ENCODE measurements around the gene ATAD1.

DNA sequence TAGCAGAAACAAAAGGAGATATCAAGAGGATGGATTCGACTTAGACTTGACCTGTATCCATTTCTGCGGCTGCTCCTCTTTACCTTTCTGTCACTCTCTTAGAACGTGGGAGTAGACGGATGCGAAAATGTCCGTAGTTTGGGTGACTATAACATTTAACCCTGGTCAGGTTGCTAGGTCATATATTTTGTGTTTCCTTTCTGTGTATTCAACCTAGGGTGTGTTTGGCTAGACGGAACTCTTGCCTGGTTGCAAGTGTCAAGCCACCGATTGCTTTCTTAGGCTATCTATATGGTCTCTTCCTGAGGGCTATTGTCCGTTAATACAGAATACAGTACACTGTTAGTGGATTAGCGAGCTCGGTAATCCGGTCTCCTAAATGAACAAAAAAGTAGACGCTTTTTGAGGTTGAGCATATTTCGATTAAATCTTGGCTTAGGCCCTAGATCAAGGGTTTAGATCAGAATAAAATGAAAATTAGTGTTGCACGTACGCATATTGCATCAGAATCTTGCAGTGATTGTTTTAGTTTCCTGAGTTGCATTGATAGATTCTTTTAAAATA lies 46.6 kb upstream of the ATAD1 start:
- TF ChIP-seq, protein P1, sequence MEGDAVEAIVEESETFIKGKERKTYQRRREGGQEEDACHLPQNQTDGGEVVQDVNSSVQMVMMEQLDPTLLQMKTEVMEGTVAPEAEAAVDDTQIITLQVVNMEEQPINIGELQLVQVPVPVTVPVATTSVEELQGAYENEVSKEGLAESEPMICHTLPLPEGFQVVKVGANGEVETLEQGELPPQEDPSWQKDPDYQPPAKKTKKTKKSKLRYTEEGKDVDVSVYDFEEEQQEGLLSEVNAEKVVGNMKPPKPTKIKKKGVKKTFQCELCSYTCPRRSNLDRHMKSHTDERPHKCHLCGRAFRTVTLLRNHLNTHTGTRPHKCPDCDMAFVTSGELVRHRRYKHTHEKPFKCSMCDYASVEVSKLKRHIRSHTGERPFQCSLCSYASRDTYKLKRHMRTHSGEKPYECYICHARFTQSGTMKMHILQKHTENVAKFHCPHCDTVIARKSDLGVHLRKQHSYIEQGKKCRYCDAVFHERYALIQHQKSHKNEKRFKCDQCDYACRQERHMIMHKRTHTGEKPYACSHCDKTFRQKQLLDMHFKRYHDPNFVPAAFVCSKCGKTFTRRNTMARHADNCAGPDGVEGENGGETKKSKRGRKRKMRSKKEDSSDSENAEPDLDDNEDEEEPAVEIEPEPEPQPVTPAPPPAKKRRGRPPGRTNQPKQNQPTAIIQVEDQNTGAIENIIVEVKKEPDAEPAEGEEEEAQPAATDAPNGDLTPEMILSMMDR (IDR thresholded peaks at IDR 0.05) = no peak
- TF ChIP-seq, protein P2, sequence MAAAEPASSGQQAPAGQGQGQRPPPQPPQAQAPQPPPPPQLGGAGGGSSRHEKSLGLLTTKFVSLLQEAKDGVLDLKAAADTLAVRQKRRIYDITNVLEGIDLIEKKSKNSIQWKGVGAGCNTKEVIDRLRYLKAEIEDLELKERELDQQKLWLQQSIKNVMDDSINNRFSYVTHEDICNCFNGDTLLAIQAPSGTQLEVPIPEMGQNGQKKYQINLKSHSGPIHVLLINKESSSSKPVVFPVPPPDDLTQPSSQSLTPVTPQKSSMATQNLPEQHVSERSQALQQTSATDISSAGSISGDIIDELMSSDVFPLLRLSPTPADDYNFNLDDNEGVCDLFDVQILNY (CRISPR knock-in tag; IDR thresholded peaks at IDR 0.05) = no peak
- TF ChIP-seq, protein P3, sequence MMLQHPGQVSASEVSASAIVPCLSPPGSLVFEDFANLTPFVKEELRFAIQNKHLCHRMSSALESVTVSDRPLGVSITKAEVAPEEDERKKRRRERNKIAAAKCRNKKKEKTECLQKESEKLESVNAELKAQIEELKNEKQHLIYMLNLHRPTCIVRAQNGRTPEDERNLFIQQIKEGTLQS (CRISPR knock-in tag; conservative IDR thresholded peaks at IDR 0.05) = no peak
- TF ChIP-seq TEAD1 (CRISPR knock-in tag; IDR thresholded peaks at IDR 0.05) = no peak

All from WTC11 (cell line).